Esophagus muscularis mucosa (tissue), 4 donors: ENCODE data around the gene HYI.

Source experiments
- EP300 ChIP-seq: sonication (generic); formaldehyde crosslinking; IDR thresholded peaks from one replicate; pipeline ENCODE4 v1.6.1; 2017; ENCODE audit warnings: antibody characterized with exemption
- POLR2A ChIP-seq: fragments of 450-650 bp; IDR thresholded peaks from one replicate; pipeline ENCODE4 v1.6.1; 2017; ENCODE audit warnings: antibody characterized with exemption, moderate library complexity, mild to moderate bottlenecking, low read depth
- POLR2AphosphoS5 ChIP-seq, 2 donors: sonication (generic); formaldehyde crosslinking; IDR thresholded peaks; one replicate each; pipeline ENCODE4 v1.6.1; 2017; ENCODE audit warnings: antibody characterized with exemption in 2 of 2
- TF ChIP-seq, protein P1 (sequence below), 3 experiments: fragments of 200-600 bp in 2 of 3; fragments of 450-650 bp in 1 of 3; sonication (generic) in 2 of 3; IDR thresholded peaks; one replicate each; pipeline ENCODE4 v1.5.1; 2017 to 2019; ENCODE audit warnings: antibody characterized with exemption in 3 of 3, mild to moderate bottlenecking in 2 of 3, moderate library complexity in 1 of 3

DNA sequence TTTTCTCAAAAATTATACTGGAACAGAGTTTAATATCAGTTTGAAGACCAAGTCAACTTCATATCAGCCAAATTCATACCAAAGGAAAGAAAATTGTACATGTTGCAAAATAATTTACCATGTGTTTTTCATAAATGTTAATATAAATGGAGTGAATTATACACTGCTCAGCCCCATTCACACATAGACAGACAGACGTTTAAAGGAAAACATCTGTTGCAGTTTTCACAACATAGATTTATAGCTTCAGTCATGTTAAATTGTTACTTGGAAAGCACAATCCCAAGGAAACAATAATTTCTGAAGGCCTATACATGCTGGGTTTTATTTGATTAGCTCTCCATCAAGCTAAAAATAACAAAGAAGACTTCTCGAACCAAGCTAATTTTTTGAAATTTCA lies 27.8 kb upstream of the HYI start:
- no peak for TF ChIP-seq EP300
- TF ChIP-seq, protein P1, sequence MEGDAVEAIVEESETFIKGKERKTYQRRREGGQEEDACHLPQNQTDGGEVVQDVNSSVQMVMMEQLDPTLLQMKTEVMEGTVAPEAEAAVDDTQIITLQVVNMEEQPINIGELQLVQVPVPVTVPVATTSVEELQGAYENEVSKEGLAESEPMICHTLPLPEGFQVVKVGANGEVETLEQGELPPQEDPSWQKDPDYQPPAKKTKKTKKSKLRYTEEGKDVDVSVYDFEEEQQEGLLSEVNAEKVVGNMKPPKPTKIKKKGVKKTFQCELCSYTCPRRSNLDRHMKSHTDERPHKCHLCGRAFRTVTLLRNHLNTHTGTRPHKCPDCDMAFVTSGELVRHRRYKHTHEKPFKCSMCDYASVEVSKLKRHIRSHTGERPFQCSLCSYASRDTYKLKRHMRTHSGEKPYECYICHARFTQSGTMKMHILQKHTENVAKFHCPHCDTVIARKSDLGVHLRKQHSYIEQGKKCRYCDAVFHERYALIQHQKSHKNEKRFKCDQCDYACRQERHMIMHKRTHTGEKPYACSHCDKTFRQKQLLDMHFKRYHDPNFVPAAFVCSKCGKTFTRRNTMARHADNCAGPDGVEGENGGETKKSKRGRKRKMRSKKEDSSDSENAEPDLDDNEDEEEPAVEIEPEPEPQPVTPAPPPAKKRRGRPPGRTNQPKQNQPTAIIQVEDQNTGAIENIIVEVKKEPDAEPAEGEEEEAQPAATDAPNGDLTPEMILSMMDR (IDR thresholded peaks at IDR 0.05) = no peak
- no peak for TF ChIP-seq POLR2AphosphoS5 (IDR thresholded peaks at IDR 0.05)
- no peak for TF ChIP-seq POLR2A
